Stimulated activated CD4-positive, alpha-beta T cell treated with anti-CD3 and anti-CD28 coated beads, TNF-alpha, amount 100 ng/mL, for 48 hours (primary cell): ENCODE results near the gene TEX36.
"Not testable (repeated sequence)": the region's sequence is repeated elsewhere in the genome, so short reads cannot be mapped to it uniquely, and the experiment has no call there.

Experiments used
- DNase-seq, 3 donors: peaks; one replicate each; pipeline ENCODE4 v3.0.0-alpha.2; 2020; ENCODE audit warnings: low read depth in 3 of 3

The TEX36 gene

DNA sequence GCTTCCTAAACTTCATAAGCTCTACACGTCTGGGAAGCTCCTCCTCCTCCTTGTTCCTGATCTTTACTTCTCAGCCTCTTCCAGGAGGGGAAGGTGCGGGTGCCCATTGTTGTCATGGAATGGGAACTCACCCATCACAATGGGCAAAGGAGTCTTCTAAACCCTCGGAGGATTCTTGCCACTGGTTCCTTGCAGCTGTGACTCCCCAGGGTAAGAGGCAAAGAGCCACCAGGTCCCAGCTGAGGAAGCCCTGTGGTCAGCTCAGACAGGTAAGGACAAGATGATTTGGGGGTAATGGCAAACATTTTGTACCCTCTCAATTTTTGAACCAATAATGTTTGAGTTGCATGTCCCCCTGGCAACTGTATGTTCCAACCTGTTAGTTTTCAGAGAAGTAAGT, at the start of gene TEX36:
TSS of gene TEX36 (minus strand) at position 101 of the 400 bp plus-strand sequence. CDS start 174 bp downstream, outside the sequence.
- no peak for DNase-seq

DNA sequence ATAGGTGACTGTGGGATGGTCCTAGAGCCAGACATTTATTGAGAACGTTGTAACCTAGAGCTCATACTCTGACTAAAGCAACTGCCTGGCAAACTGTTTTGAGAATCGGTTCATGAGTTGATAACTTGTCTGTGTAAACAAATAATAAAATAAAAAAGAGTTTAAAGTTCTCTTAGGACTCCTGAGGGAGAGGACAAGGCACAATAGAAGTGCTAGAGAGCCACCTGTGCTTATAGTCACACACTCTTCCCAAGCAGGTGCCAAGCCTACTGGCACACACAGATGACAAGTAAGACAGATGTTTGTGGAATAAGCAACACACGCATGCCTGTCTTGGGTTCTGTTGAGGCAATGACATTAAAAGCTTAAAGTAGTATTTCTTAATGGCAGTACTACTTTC, 44.5 kb upstream of the TEX36 start:
- DNase-seq: no peak

DNA sequence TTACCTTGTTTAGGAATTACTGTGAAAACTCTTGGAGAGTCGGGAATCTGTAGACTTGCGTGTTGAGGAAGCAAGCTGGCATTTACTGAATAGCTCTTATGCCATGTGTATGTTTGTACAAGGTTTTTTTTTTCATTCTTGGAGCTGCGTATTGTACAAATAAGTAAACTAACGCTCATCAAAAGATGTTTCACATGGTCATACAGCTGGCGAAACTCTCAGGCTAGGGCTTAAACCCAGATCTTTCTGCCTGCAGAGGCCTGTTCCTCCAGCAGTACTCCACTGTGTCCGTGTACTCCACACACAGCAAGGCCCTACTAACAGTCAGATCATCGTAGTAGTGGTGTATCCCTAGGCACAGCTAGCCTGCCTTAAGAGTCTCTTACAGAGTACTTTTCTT, 44.0 kb upstream of the TEX36 start:
- no peak for DNase-seq

DNA sequence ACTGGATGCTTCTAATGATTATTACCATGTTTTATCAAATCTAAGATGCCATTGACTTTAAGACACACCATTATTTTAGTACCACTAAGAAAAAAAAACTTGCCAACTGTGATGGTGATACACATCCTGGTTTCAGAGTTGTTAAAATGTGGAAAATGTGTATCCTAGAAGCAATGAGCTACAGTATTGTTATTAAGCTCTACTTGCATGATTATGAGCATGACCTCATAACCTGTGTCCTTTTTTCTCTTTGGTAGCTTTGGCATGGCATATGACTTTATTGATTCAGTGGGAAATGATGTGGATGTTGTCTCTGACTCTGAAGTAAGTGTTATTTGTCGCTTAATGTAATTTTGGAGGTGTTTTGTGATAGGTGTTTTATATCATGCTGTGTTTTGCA, 39.8 kb upstream of the TEX36 start:
- no peak for DNase-seq

- no peak for DNase-seq
Observed at GRCh38 chr10:125721035-125721434, 38.1 kb upstream of the TEX36 start.

DNA sequence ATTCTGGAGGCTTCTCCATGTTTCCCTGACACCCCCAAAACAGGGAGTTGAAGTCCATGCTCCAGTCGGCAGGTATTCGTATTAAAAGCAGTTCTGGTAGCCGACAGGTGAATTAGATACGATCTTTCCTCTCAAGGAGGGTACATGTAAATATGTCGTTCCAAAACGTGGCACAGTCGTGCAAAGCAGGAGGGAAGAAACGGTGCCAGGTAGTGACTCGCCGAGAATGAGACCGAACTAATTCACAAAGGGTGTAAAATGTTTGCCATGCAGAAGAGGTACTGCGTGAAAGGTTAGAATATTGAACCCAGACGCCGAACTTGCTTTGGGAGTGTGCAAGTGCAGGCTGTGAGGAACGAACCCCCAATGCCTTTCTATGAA, 37.0 kb upstream of the TEX36 start:
- no peak for DNase-seq

- peak; percentile 96 to 98 (median 98) for DNase-seq
Observed at GRCh38 chr10:125719173-125720001, 36.4 kb upstream of the TEX36 start, which contains the start of gene EDRF1. TSS of gene EDRF1 (plus strand) at chr10:125719709. CDS start at chr10:125719808, 99 bp downstream.

- not testable (repeated sequence) for DNase-seq
Observed at GRCh38 chr10:125714728-125715127, 31.8 kb upstream of the TEX36 start.

GRCh38 chr10:125711110-125711750, 28.3 kb upstream of the TEX36 start:
- DNase-seq: no peak

GRCh38 chr10:125709553-125710474, 26.9 kb upstream of the TEX36 start:
- no peak for DNase-seq

- DNase-seq: no peak
Observed at GRCh38 chr10:125708971-125709503, 26.1 kb upstream of the TEX36 start.

- DNase-seq: no peak
Observed at GRCh38 chr10:125707541-125708468, 24.8 kb upstream of the TEX36 start.

GRCh38 chr10:125700355-125700911, 17.5 kb upstream of the TEX36 start:
- no peak for DNase-seq

GRCh38 chr10:125699562-125700143, 16.7 kb upstream of the TEX36 start:
- no peak for DNase-seq

DNA sequence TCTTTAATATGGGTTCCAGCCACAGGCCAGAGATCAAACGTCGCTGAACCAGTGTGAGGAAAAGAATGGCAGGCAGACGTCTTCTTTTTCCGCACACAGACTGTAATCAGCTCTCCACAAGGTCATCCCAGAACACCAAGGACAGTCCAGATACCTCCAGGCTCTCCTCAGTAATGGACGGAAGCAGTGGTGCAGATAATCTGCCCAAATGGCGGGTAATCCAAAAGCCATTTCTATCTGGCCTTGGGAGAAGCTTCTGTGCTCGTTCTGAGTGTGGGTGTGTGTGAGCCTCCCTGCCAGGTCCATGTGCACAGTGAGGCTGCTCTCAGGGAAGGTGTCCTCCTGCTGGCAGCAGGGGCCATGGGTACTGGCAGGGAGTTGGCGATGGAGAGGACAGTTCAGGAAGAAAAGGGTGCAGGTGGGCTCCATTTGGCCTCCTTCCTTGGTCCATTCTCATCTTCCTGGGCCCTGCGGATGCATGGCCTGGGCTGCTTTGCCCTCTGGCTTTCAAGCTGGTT, 15.6 kb upstream of the TEX36 start:
- DNase-seq: no peak

DNA sequence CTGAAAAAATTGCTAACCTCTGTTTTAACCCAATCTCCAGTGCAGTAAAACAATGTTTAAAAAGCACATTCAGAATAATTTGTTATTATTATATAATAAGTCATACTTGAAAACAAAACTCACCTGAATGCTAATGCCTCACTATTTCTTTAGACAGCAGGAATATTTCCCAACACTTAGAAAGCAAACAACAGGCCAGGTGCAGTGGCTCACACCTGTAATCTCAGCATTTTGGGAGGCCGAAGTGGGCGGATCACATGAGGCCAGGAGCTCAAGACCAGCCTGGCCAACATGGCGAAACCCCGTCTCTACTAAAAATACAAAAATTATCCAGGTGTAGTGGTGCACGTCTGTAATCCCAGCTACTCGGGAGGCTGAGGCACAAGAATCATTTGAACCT, 13.9 kb upstream of the TEX36 start:
- DNase-seq: not testable (repeated sequence)

DNA sequence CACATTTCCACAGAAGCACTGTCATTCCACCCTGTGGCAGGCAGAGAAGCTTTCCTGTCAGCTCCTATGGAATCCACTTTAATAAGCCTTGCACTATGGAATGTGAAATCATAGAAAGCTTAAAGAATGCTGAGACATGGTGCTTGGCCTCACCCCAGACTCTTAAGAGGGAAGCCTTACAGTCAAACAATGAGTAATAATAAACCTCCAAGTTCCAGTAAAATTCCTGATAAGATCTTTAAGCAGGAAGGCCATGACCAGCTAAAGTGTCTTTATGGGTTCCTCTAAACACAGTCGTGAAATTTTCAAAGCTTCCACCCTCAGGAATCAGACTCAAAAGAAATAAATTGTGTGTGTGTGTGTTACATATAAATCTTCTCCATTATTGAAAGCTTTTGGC, 11.9 kb upstream of the TEX36 start:
- no peak for DNase-seq

GRCh38 chr10:125693524-125693847, 10.5 kb upstream of the TEX36 start:
- DNase-seq: no peak

DNA sequence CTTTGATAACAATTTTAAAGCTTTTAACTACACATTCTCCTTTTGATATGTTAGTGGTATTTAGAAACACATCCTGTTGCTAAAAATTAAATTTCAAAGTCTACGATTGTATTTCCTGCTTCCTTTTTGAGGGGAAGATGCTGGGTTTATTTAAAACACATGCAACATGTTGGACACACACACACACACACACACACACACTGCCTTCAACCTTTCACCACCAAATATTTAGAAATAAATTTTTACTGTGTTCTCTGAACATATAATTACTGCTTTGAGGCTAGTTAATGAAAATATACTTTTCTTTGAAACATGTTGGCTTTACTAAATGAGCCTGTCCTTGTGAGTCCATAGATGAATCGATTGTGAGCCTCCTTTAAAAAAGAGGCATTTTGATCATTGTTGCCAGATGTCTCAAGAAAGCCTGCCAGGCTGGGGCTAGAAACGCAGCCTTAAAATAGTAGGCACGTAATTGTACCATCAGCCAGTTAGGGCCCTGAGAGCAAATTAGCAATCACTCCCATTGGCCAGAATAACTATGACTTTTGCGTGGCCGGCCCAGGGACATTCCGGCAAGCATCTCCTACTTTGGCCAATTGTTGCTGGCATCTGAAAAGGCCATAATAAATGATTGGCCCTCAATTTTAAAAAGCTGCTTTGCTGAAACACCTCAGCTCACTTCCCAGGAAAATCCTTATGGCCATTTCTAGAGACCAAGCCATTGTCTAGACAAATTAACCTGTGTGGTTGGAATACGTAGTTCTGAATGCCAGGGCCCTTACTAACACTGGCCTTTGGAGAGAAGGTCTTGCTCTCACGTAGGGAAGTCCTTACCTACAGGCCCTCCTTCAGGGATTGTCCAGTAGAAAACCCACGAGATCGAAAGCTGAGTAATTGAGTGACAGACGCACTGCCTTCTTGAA, 9.9 kb upstream of the TEX36 start:
- no peak for DNase-seq
